Loucy (cell line): Measurements from ENCODE around the gene MGAT5.

Experiments
- H2AFZ ChIP-seq: fragments of 200-600 bp; sonication (generic); 2 replicates; pipeline ENCODE4 v1.6.0; 2016; ENCODE audit warnings: antibody characterized with exemption, mild to moderate bottlenecking, low read length, moderate library complexity
- H3F3A ChIP-seq: fragments of 200-600 bp; 2 replicates; pipeline ENCODE4 v1.6.0; 2016; ENCODE audit warnings: antibody characterized with exemption, low read depth, mild to moderate bottlenecking
- H3K27me3 ChIP-seq: fragments of 200-600 bp; sonication (generic); 2 replicates; pipeline ENCODE4 v1.6.1; 2014; ENCODE audit warnings: low read length, mild to moderate bottlenecking; ENCODE audit not compliant: insufficient read depth, poor library complexity, severe bottlenecking
- H3K36me3 ChIP-seq: fragments of 200-600 bp; sonication (generic); 2 replicates; pipeline ENCODE4 v1.6.1; 2016; ENCODE audit warnings: low read length; ENCODE audit not compliant: insufficient read depth
- H3K4me1 ChIP-seq: fragments of 200-600 bp; sonication (generic); 2 replicates; pipeline ENCODE4 v1.5.1; 2014; ENCODE audit warnings: low read length, mild to moderate bottlenecking; ENCODE audit not compliant: insufficient read depth, poor library complexity, severe bottlenecking
- H3K4me2 ChIP-seq: fragments of 200-600 bp; sonication (generic); 2 replicates; pipeline ENCODE4 v1.6.0; 2014; ENCODE audit warnings: antibody characterized with exemption, low read length, low read depth, mild to moderate bottlenecking; ENCODE audit not compliant: poor library complexity, severe bottlenecking
- H3K4me3 ChIP-seq: fragments of 200-600 bp; sonication (generic); 2 replicates; pipeline ENCODE4 v1.5.1; 2014; ENCODE audit warnings: low read length, mild to moderate bottlenecking, mixed read lengths; ENCODE audit not compliant: poor library complexity, severe bottlenecking
- H3K79me2 ChIP-seq: fragments of 200-600 bp; sonication (generic); 2 replicates; pipeline ENCODE4 v1.6.1; 2014; ENCODE audit warnings: low read length; ENCODE audit not compliant: insufficient read depth
- H3K9ac ChIP-seq: fragments of 200-600 bp; sonication (generic); 2 replicates; pipeline ENCODE4 v1.6.0; 2014; ENCODE audit warnings: mild to moderate bottlenecking, low read depth, low read length, moderate library complexity; ENCODE audit not compliant: poor library complexity, severe bottlenecking
- H3K9me2 ChIP-seq: fragments of 200-600 bp; sonication (generic); replicated peaks from 2 replicates; pipeline ENCODE4 v1.6.1; 2016; ENCODE audit warnings: low read depth, low read length, mixed read lengths
- H3K9me3 ChIP-seq: fragments of 200-600 bp; sonication (generic); 2 replicates; pipeline ENCODE4 v1.6.1; 2014; ENCODE audit warnings: mild to moderate bottlenecking, antibody characterized with exemption, low read length, low read depth; ENCODE audit not compliant: insufficient read depth
- H4K20me1 ChIP-seq: fragments of 200-600 bp; sonication (generic); 2 replicates; pipeline ENCODE4 v1.6.0; 2014; ENCODE audit warnings: antibody characterized with exemption, low read length, mild to moderate bottlenecking; ENCODE audit not compliant: insufficient read depth, poor library complexity, severe bottlenecking
- CTCF ChIP-seq: fragments of 200-600 bp; sonication (generic); conservative IDR thresholded peaks from 2 replicates; pipeline ENCODE4 v1.5.1; 2014; ENCODE audit warnings: mild to moderate bottlenecking, antibody characterized with exemption, low read length
- EZH2phosphoT487 ChIP-seq: fragments of 200-600 bp; IDR thresholded peaks from 2 replicates; pipeline ENCODE4 v1.6.1; 2018; ENCODE audit warnings: antibody characterized with exemption, mild to moderate bottlenecking, moderate library complexity, borderline replicate concordance

MGAT5 gene

GRCh38 chr2:134416637-134417036, 162.8 kb downstream of the MGAT5 start:
- Histone ChIP-seq H3K9me2 (no peaks in the 10 kb centered on the region), H3K9ac (no peak overlapping the region), H3K79me2 (peaks cover 4% of the 10 kb centered on the region; the same call in 1 of the 2 replicates), H3K4me3 (no peak overlapping the region), H4K20me1 (no peaks in the 10 kb centered on the region), H3F3A (0 out of 2 replicates have a peak, but pooled peaks cover 2% of the 10 kb centered on the region), H3K36me3 (peaks cover 49% of the 10 kb centered on the region; the same call in 1 of the 2 replicates), H2AFZ (no peak overlapping the region), H3K4me2 (no peak overlapping the region), H3K4me1 (peaks cover 10% of the 10 kb centered on the region), H3K9me3 (no peaks in the 10 kb centered on the region), H3K27me3 (no peaks in the 10 kb centered on the region)
- TF ChIP-seq EZH2phosphoT487 (no peak), CTCF (no peak)

GRCh38 chr2:134417968-134418582, 164.2 kb downstream of the MGAT5 start:
- TF ChIP-seq EZH2phosphoT487 (no peak), CTCF (no peak)
- H3K9me2 ChIP-seq: no peaks in the 10 kb centered on the region
- H3K4me1 ChIP-seq: no peaks in the 10 kb centered on the region
- H3K27me3 ChIP-seq: no peaks in the 10 kb centered on the region
- peaks cover 57% of the 10 kb centered on the region; the same call in 1 of the 2 replicates for H3K36me3 ChIP-seq
- H3K79me2 ChIP-seq: peaks cover 4% of the 10 kb centered on the region; the same call in 1 of the 2 replicates
- no peak overlapping the region for H3K4me3 ChIP-seq
- no peak overlapping the region for H3K4me2 ChIP-seq
- no peaks in the 10 kb centered on the region for H3F3A ChIP-seq
- H2AFZ ChIP-seq: no peak overlapping the region
- H3K9me3 ChIP-seq: no peaks in the 10 kb centered on the region
- H4K20me1 ChIP-seq: no peaks in the 10 kb centered on the region
- no peak overlapping the region for H3K9ac ChIP-seq

- no peaks in the 10 kb centered on the region for H3K4me1 ChIP-seq
- no peaks in the 10 kb centered on the region for H3K9me2 ChIP-seq
- no peaks in the 10 kb centered on the region for H4K20me1 ChIP-seq
- no peak overlapping the region for H3K4me3 ChIP-seq
- H3K79me2 ChIP-seq: peaks cover 4% of the 10 kb centered on the region; the same call in 1 of the 2 replicates
- no peak overlapping the region for H3K9ac ChIP-seq
- H3K27me3 ChIP-seq: no peaks in the 10 kb centered on the region
- H2AFZ ChIP-seq: no peak overlapping the region
- no peaks in the 10 kb centered on the region for H3F3A ChIP-seq
- H3K9me3 ChIP-seq: no peaks in the 10 kb centered on the region
- H3K36me3 ChIP-seq: peaks cover 57% of the 10 kb centered on the region; the same call in 1 of the 2 replicates
- TF ChIP-seq CTCF (no peak), EZH2phosphoT487 (no peak)
- H3K4me2 ChIP-seq: no peak overlapping the region
Observed at GRCh38 chr2:134420259-134420658, 166.4 kb downstream of the MGAT5 start.
